VCaP (cell line): ENCODE data around the gene ADORA1.

Source experiments
- H3K27ac ChIP-seq: fragments of 450-650 bp; 2 replicates; pipeline ENCODE4 v1.5.1; 2017
- CTCF ChIP-seq: fragments of 450-650 bp; conservative IDR thresholded peaks from 2 replicates; pipeline ENCODE4 v1.5.1; 2017; ENCODE audit warnings: mild to moderate bottlenecking, moderate library complexity

Gene ADORA1

GRCh38 chr1:203131548-203132200 is 4.1 kb downstream of the ADORA1 start:
- TF ChIP-seq CTCF: no peak
- H3K27ac ChIP-seq: no peak overlapping the region

- no peak for TF ChIP-seq CTCF
- H3K27ac ChIP-seq: no peak overlapping the region
Observed at GRCh38 chr1:203133970-203134725, 6.6 kb downstream of the ADORA1 start.

- TF ChIP-seq CTCF: no peak
- no peak overlapping the region for H3K27ac ChIP-seq
Observed at GRCh38 chr1:203135636-203136305, 8.2 kb downstream of the ADORA1 start.

GRCh38 chr1:203136409-203137042 is 9.0 kb downstream of the ADORA1 start:
- H3K27ac ChIP-seq: no peak overlapping the region
- no peak for TF ChIP-seq CTCF

GRCh38 chr1:203137324-203137723 is 9.8 kb downstream of the ADORA1 start:
- H3K27ac ChIP-seq: no peak overlapping the region
- TF ChIP-seq CTCF: no peak

- TF ChIP-seq CTCF: no peak
Observed at GRCh38 chr1:203138066-203138465, 10.5 kb downstream of the ADORA1 start.

GRCh38 chr1:203139976-203140475 is 12.5 kb downstream of the ADORA1 start:
- no peak overlapping the region for H3K27ac ChIP-seq
- TF ChIP-seq CTCF: no peak

More at GRCh38 chr1:203138066-203138465, 10.5 kb downstream of the ADORA1 start:
- H3K27ac ChIP-seq: no peak overlapping the region
